Measurements from ENCODE around the gene DTX4.

GRCh38 chr11:59204746-59205145, 32.8 kb downstream of the DTX4 start:
- TF ChIP-seq POLR2A (IDR thresholded peaks at IDR 0.05; ENCODE audit: low read depth, low read length) (no peak), TAF1 (IDR thresholded peaks at IDR 0.05; ENCODE audit: borderline replicate concordance, low read depth, low read length) (no peak), POLR2AphosphoS5 (IDR thresholded peaks at IDR 0.05; ENCODE audit: low read depth, low read length) (no peak)
